Right forelimb (tissue), 1 donor: ENCODE data around the gene ELFN1.
"Not testable (repeated sequence)": the region's sequence is repeated elsewhere in the genome, so short reads cannot be mapped to it uniquely, and the experiment has no call there.

Experiments used
- DNase-seq: peaks from one replicate; pipeline ENCODE4 v3.0.0-alpha.2; 2018

Gene ELFN1

GRCh38 chr7:1713502-1714484, 43.7 kb downstream of the ELFN1 start:
- no peak for DNase-seq

GRCh38 chr7:1714583-1715330, 44.7 kb downstream of the ELFN1 start:
- no peak for DNase-seq

GRCh38 chr7:1715331-1715625, 45.2 kb downstream of the ELFN1 start:
- no peak for DNase-seq

- no peak for DNase-seq
Observed at GRCh38 chr7:1715671-1716074, 45.6 kb downstream of the ELFN1 start.

GRCh38 chr7:1716263-1717094, 46.4 kb downstream of the ELFN1 start:
- DNase-seq: no peak

- no peak for DNase-seq
Observed at GRCh38 chr7:1717095-1717483, 47.0 kb downstream of the ELFN1 start.

- DNase-seq: no peak
Observed at GRCh38 chr7:1717903-1718676, 48.0 kb downstream of the ELFN1 start.

GRCh38 chr7:1718850-1719249, 48.8 kb downstream of the ELFN1 start:
- not testable (repeated sequence) for DNase-seq

- not testable (repeated sequence) for DNase-seq
Observed at GRCh38 chr7:1719256-1719655, 49.2 kb downstream of the ELFN1 start.

- no peak for DNase-seq
Observed at GRCh38 chr7:1719913-1720312, 49.8 kb downstream of the ELFN1 start.

- no peak for DNase-seq
Observed at GRCh38 chr7:1720326-1720725, 50.2 kb downstream of the ELFN1 start.

- DNase-seq: no peak
Observed at GRCh38 chr7:1721047-1721690, 51.1 kb downstream of the ELFN1 start.

GRCh38 chr7:1723254-1723653, 53.2 kb downstream of the ELFN1 start:
- no peak for DNase-seq

- DNase-seq: no peak
Observed at GRCh38 chr7:1724118-1724910, 54.2 kb downstream of the ELFN1 start.

GRCh38 chr7:1725199-1725690, 55.2 kb downstream of the ELFN1 start:
- peak; percentile 84 for DNase-seq

- no peak for DNase-seq
Observed at GRCh38 chr7:1725766-1726630, 55.9 kb downstream of the ELFN1 start.

- DNase-seq: no peak
Observed at GRCh38 chr7:1727079-1727478, 57.0 kb downstream of the ELFN1 start.

- DNase-seq: no peak
Observed at GRCh38 chr7:1727812-1728570, 57.9 kb downstream of the ELFN1 start.

GRCh38 chr7:1729183-1729582, 59.1 kb downstream of the ELFN1 start:
- no peak for DNase-seq
